ENCODE measurements around the gene ZNF699. TPM values are rescaled to one million over a fixed set of nuclear protein-coding genes. Genes with fewer than 3 reads are reported as not detected.
"Not testable (repeated sequence)": the region's sequence is repeated elsewhere in the genome, so short reads cannot be mapped to it uniquely, and the experiment has no call there.

Gene ZNF699
- total RNA-seq, 8 experiments from 2014 or later = 0.41 to 11.8 (median 4.1) TPM

DNA sequence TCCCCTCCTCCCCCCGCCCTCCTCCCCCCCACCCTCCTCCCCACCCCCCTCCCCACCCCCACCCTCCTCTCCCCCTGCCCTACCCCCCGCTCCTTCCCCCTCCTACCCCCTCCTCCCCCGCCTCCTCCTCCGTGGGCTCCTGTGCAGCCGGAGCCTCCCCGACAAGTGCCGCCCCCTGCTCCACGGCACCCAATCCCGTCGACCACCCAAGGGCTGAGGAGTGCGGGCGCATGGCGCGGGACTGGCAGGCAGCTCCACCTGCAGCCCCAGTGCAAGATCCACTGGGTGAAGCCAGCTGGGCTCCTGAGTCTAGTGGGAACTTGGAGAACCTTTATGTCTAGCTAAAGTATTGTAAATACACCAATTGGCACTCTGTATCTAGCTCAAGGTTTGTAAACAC, 12.1 kb upstream of the ZNF699 start:
- no CpG with 5 or more reads among the region's 14 CpGs for WGBS, 10 experiments
- ATAC-seq (replicated peaks in 6 of 8); in situ Hi-C loops (cut with MboI; ENCODE audit: low pct_unique_long_range_greater_than_20kb in 2 of 9, low sequenced_read_pairs in 9 of 9, unreplicated experiment in 9 of 9); H3K27ac ChIP-seq; H3K4me3 ChIP-seq: not testable (repeated sequence)
- peaks cover 0 to 10% of the 10 kb centered on the region in 2 donors for H3K4me1 ChIP-seq (replicated peaks in 1 of 2)

DNA sequence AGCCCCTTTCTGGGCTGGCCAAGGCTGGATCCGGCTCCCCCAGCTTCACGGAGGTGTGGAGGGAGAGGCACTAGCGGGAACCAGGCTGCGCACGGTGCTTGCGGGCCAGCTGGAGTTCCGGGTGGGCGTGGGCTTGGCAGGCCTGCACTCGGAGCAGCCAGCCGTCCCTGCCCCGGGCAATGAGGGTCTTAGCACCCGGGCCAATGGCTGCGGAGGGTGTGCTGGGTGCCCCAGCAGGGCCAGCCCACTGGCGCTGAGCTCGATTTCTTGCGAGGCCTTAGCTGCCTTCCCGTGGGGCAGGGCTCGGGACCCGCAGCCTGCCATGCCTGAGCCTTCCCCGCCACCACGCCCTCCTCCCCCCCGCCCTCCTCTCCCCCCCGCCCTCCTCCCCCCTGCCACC, 11.7 kb upstream of the ZNF699 start:
- WGBS, 10 experiments = 84 to 90% methylated on average over 2 to 6 of the region's 23 CpGs; no CpG with 5 or more reads in 8 of the 10 experiments
- no peak for ATAC-seq (replicated peaks in 6 of 8)
- no peak overlapping the region for H3K4me3 ChIP-seq
- in situ Hi-C loops (cut with MboI; ENCODE audit: low pct_unique_long_range_greater_than_20kb in 2 of 9, low sequenced_read_pairs in 9 of 9, unreplicated experiment in 9 of 9) = no loop called here
- H3K27ac ChIP-seq = no peak overlapping the region
- peaks cover 0 to 10% of the 10 kb centered on the region in 2 donors for H3K4me1 ChIP-seq (replicated peaks in 1 of 2)

DNA sequence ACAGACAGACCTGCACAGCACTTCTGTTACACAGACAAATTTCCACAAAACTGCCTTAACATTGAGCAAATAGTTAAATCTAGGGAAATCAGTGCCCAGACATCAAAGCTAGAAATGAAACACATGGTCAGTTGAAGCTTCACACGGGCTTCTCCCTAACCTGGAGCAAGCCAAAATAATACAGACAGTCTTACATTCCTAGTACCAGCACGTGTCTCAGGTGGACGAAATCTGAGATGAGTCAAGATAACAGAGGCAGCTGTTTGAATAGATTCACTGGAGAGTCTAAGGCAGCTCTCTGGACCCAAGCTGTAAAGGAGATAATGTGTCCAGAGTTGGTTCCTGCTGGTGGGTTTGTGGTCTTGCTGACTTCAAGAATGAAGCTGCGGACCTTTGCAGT, 4.1 kb upstream of the ZNF699 start:
- 19 to 100% (median 33%) methylated on average over 1 to 3 of the region's 4 CpGs; no CpG with 5 or more reads in 3 of the 10 experiments for WGBS, 10 experiments
- no peak overlapping the region for H3K27ac ChIP-seq

DNA sequence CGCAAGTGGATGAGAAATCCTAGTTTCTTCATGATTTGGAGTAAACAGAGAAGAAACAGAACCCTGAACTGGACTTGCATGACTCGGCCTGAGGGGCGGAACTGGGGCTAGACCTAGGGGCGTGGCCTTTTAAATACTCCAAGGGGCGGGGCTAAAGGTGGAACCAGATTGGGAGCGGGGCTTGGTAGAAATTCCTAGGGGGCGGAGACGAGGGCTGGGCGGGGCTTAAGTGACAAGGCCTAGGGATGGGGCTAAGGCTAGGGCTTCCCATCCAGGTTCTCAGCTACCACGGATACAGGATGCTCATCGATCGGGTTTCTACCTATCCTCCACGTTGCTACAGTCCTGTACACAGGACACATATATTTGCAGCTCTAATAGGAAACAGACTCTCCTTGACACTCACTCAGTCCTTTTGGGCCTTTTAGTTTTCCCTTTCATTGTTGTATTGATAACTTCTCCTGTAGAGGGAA, 372 bp upstream of the ZNF699 start:
- H3K4me3 ChIP-seq = peak overlapping the region; percentile 64 to 99 (median 88)
- ATAC-seq (replicated peaks in 6 of 8) = peak; percentile 61 to 93 (median 89)
- in situ Hi-C loops (cut with MboI; ENCODE audit: low pct_unique_long_range_greater_than_20kb in 2 of 9, low sequenced_read_pairs in 9 of 9, unreplicated experiment in 9 of 9) = no loop called here
- peaks cover 0 to 5% of the 10 kb centered on the region in 2 donors for H3K4me1 ChIP-seq (replicated peaks in 1 of 2)
- WGBS, 10 experiments = 0 to 39% (median 12%) methylated on average over 1 to 7 of the region's 13 CpGs; no CpG with 5 or more reads in 4 of the 10 experiments
- H3K27ac ChIP-seq = peak overlapping the region; percentile 83 to 85

More for the DNA sequence above, 4.1 kb upstream of the ZNF699 start:
- no peaks in the 10 kb centered on the region for H3K4me1 ChIP-seq (replicated peaks in 1 of 2)
- ATAC-seq (replicated peaks in 6 of 8) = no peak
- in situ Hi-C loops (cut with MboI; ENCODE audit: low pct_unique_long_range_greater_than_20kb in 2 of 9, low sequenced_read_pairs in 9 of 9, unreplicated experiment in 9 of 9) = no loop called here
- no peak overlapping the region for H3K4me3 ChIP-seq

DNA sequence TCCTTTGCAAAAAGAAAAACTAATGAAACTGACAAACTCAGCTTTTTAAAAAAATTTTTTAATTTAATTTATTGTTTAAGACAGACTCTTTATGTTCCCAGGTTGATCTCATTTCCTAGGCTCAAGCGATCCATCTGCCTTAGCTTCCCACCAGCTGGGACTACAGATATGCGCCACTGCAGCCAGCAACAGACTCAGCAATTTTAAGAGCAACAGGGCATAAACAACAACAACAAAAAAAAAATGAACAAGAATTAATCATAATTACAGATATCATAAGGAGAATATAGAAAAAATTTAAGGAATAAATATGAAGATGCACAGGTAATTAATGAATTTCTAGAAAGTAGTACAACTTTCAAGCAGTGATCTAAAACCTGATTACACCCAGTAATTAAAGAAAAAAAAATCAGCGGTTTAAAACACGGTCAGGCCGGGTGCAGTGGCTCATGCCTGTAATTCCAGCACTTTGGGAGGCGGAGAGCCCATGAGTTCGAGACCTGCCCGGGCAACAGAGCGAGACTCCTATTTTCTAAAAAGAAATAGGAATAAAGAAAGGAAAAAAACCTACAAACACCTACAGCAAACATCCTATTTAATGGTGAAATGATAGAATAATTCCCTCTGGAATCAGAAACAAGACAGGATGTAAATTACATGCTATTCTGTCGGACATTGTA, 1.4 kb downstream of the ZNF699 start:
- no peak overlapping the region for H3K27ac ChIP-seq
- H3K4me1 ChIP-seq (replicated peaks in 1 of 2) = peaks cover 0 to 5% of the 10 kb centered on the region in 2 donors
- 30 to 80% (median 66%) methylated on average over 5 to 10 of the region's 10 CpGs for WGBS, 10 experiments
- peak overlapping the region; percentile 64 to 99 (median 88) for H3K4me3 ChIP-seq
- in situ Hi-C loops (cut with MboI; ENCODE audit: low pct_unique_long_range_greater_than_20kb in 2 of 9, low sequenced_read_pairs in 9 of 9, unreplicated experiment in 9 of 9) = no loop called here
- ATAC-seq (replicated peaks in 6 of 8) = no peak

DNA sequence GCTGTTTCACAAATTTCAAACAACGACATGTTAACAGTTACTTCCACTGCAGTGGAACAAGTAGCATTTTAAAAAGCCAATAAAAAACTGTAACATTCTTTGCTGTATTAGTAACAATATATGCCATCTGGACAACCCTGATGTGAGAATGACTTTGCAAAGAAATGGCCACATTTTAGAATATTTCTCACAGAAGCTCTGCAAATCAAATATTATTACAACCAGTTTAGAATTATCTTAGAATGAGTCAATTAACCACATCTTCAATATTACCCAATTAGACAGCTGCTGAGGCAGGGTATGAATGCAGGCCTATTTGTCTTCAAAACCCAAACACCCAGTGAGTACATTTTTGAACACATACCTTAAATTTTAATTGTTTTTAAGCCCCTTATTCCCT, 3.2 kb downstream of the ZNF699 start:
- in situ Hi-C loops (cut with MboI; ENCODE audit: low pct_unique_long_range_greater_than_20kb in 2 of 9, low sequenced_read_pairs in 9 of 9, unreplicated experiment in 9 of 9) = no loop called here
- ATAC-seq (replicated peaks in 6 of 8) = no peak
- Histone ChIP-seq H3K27ac (no peak overlapping the region), H3K4me3 (no peak overlapping the region), H3K4me1 (replicated peaks in 1 of 2) (peaks cover 0 to 5% of the 10 kb centered on the region in 2 donors)
- 17 to 100% (median 57%) methylated on average over 1 of the region's 1 CpG; no CpG with 5 or more reads in 3 of the 10 experiments for WGBS, 10 experiments

DNA sequence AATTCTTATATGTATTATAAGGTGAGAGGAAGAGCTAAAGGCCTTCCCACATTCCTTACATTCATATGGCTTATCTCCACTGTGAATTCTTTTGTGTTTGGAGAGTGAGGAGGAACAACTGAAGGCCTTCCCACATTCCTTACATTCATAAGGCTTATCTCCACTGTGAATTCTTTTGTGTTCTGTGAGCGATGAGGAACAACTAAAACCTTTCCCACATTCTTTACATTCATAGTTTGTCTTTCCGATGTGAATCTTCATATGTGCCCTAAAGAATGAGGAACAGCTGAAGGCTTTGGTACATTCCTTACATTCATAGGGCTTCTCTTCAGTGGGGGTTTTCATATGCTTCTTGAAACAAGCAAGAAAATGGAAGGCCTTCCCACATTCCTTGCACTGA, 13.3 kb downstream of the ZNF699 start:
- no peak overlapping the region for H3K4me3 ChIP-seq
- H3K4me1 ChIP-seq (replicated peaks in 1 of 2) = no peaks in the 10 kb centered on the region
- H3K27ac ChIP-seq = no peak overlapping the region
- in situ Hi-C loops (cut with MboI; ENCODE audit: low pct_unique_long_range_greater_than_20kb in 2 of 9, low sequenced_read_pairs in 9 of 9, unreplicated experiment in 9 of 9) = no loop called here
- ATAC-seq (replicated peaks in 6 of 8) = no peak
- WGBS, 10 experiments = 50 to 100% (median 90%) methylated on average over 1 to 2 of the region's 2 CpGs; no CpG with 5 or more reads in 2 of the 10 experiments

DNA sequence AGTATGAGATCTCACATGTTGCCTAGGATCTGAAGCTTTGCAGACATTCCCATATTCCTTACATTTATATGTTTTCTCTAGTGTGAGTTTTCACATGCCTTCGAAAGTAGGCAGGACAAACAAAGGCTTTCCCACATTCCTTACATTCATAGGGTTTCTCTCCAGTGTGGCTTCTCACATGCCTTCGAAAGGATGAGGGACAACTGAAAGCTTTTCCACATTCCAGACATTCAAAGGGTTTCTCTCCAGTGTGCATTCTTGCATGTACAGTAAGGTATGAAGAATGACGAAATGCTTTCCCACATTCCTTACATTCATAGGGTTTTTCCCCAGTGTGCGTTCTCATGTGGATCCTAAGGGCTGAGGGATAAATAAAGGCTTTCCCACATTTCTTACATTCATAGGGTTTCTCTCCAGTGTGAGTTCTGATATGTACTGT, 14.2 kb downstream of the ZNF699 start:
- 40 to 94% (median 79%) methylated on average over 1 to 4 of the region's 4 CpGs; no CpG with 5 or more reads in 1 of the 10 experiments for WGBS, 10 experiments
- no peak overlapping the region for H3K4me3 ChIP-seq
- ATAC-seq (replicated peaks in 6 of 8) = no peak
- in situ Hi-C loops (cut with MboI; ENCODE audit: low pct_unique_long_range_greater_than_20kb in 2 of 9, low sequenced_read_pairs in 9 of 9, unreplicated experiment in 9 of 9) = no loop called here
- H3K4me1 ChIP-seq (replicated peaks in 1 of 2) = no peaks in the 10 kb centered on the region
- H3K27ac ChIP-seq = no peak overlapping the region

DNA sequence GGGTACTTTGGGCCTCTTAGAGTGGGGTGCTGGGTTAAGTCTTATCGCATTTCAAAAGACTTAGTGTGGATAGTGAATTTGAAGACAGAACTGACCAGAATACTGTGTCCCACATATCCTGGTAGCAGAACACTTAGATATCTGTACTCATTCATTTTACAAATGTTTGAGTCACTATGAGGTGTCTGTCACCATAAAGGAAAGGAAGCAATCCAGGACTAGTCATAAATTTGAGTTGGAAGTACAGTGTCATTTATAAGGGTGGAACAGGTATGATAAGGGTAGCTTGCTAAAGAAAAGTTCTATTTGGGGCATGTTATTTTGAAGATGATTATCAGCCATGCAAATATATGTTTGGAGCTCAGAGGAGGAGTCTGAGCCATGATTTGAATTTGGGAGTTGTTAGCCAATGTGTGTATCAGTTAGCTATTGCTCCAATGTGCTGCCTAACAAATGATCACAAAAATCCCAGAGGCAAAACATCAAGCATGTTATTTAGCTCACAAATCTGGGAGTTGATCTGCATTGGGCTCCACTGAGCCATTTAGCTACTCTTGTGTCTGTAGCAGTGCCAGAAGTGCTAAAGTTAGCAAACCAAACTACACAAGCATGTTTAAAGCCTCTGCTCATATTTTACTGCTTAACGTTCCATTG, 20.3 kb downstream of the ZNF699 start:
- WGBS, 10 experiments = 40 to 100% (median 81%) methylated on average over 1 to 2 of the region's 2 CpGs; no CpG with 5 or more reads in 1 of the 10 experiments
- in situ Hi-C loops (cut with MboI; ENCODE audit: low pct_unique_long_range_greater_than_20kb in 2 of 9, low sequenced_read_pairs in 9 of 9, unreplicated experiment in 9 of 9) = no loop called here

DNA sequence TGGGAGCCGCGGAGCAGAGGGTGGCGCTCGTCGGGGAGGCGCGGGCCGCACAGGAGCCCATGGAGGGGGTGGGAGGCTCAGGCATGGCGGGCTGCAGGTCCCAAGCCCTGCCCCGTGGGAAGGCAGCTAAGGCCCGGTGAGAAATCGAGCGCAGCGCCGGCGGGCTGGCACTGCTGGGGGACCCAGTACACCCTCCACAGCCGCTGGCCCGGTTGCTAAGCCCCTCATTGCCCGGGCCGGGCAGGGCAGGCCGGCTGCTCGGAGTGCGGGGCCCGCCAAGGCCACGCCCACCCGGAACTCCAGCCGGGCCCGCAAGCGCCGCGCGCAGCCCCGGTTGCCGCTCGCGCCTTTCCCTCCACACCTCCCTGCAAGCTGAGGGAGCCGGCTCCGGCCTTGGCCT, 26.2 kb downstream of the ZNF699 start:
- ATAC-seq (replicated peaks in 6 of 8); in situ Hi-C loops (cut with MboI; ENCODE audit: low pct_unique_long_range_greater_than_20kb in 2 of 9, low sequenced_read_pairs in 9 of 9, unreplicated experiment in 9 of 9); H3K4me1 ChIP-seq (replicated peaks in 1 of 2); H3K27ac ChIP-seq; H3K4me3 ChIP-seq: not testable (repeated sequence)
- 100% methylated on average over 2 of the region's 38 CpGs; no CpG with 5 or more reads in 9 of the 10 experiments for WGBS, 10 experiments

More for the DNA sequence above, 20.3 kb downstream of the ZNF699 start:
- no peaks in the 10 kb centered on the region for H3K4me1 ChIP-seq (replicated peaks in 1 of 2)
- ATAC-seq (replicated peaks in 6 of 8) = no peak
- H3K27ac ChIP-seq = no peak overlapping the region
- no peak overlapping the region for H3K4me3 ChIP-seq

DNA sequence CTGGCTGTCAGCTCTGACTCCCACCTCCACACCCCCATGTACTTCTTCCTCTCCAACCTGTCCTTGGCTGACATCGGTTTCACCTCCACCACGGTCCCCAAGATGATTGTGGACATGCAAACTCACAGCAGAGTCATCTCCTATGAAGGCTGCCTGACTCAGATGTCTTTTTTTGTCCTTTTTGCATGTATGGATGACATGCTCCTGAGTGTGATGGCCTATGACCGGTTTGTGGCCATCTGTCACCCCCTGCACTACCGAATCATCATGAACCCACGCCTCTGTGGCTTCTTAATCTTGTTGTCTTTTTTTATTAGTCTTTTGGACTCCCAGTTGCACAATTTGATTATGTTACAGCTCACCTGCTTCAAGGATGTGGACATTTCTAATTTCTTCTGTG, 58.4 kb downstream of the ZNF699 start:
- no peak overlapping the region for H3K4me3 ChIP-seq
- H3K4me1 ChIP-seq (replicated peaks in 1 of 2) = no peaks in the 10 kb centered on the region
- in situ Hi-C loops (cut with MboI; ENCODE audit: low pct_unique_long_range_greater_than_20kb in 2 of 9, low sequenced_read_pairs in 9 of 9, unreplicated experiment in 9 of 9) = no loop called here
- WGBS, 10 experiments = 0 to 83% (median 30%) methylated on average over 1 to 3 of the region's 5 CpGs; no CpG with 5 or more reads in 3 of the 10 experiments
- no peak overlapping the region for H3K27ac ChIP-seq
- no peak for ATAC-seq (replicated peaks in 6 of 8)

DNA sequence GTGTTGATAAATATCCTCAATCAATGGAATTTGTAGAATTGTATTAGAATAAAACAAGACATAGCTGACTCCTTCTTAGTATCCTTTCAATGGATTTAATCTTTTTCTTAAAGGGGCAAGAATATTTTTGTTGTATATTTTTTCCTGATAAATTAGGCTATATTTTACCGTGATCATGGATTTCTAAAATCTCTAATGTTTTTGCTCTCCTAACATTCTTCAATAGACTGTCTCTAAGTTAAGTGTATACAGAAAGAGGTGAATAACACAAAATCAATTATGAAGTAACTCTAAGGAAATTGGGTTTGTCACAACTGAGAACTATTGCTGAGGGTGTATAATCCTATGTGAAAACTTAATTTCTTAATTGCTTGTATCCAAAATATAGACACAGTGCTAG, 59.0 kb downstream of the ZNF699 start, which contains the start of gene OR7E24:
Gene OR7E24 (plus strand): TSS at position 301 of the 400 bp plus-strand sequence. CDS start 114 bp downstream, outside the sequence.
- Histone ChIP-seq H3K27ac (no peak within 1 kb of the TSS), H3K4me3 (no peak within 1 kb of the TSS), H3K4me1 (replicated peaks in 1 of 2) (no peaks in the 10 kb centered on the region)
- no peak for ATAC-seq (replicated peaks in 6 of 8)
- WGBS, 10 experiments = 0 to 60% (median 20%) methylated on average over 1 of the region's 1 CpG; no CpG with 5 or more reads in 1 of the 10 experiments
- in situ Hi-C loops (cut with MboI; ENCODE audit: low pct_unique_long_range_greater_than_20kb in 2 of 9, low sequenced_read_pairs in 9 of 9, unreplicated experiment in 9 of 9) = no loop called here

Measured in motor neuron (in vitro differentiated cells).